A549 (cell line): ENCODE results near the gene RTP1. TPM values are rescaled to one million over a fixed set of nuclear protein-coding genes. Genes with fewer than 3 reads are reported as not detected.

Experiments used
- ATAC-seq, 2 experiments: fragments of 200-7000 bp in 1 of 2; fragments of >200 bp in 1 of 2; cut with Nextera tagmentation in 1 of 2; cut with Tn5 transposase in 1 of 2; 3 replicates each; pipeline versions ENCODE4 v1.8.0 to v1.9.1; 2018 to 2020; ENCODE audit warnings: mild to moderate bottlenecking in 1 of 2, moderate library complexity in 1 of 2
- CTCF ChIA-PET: fragments of 300-600 bp; sonication (Branson Sonifier 250); formaldehyde crosslinking; extraction: SDS; loops from one replicate; lab custom pipeline; 2021; ENCODE audit warnings: antibody characterized with exemption, inconsistent platforms; lab: Yijun Ruan, JAX
- POLR2A ChIA-PET: fragments of 350-600 bp; formaldehyde crosslinking; extraction: SDS; loops from one replicate; lab custom pipeline; 2021; ENCODE audit warnings: antibody characterized with exemption, inconsistent platforms; lab: Yijun Ruan, JAX
- DNase-seq, 2 experiments: peaks; one replicate each; pipeline versions ENCODE4 v3.0.0 to v3.0.0-alpha.2; 2011 to 2016; ENCODE audit warnings: low read depth in 1 of 2, low spot score in 1 of 2
- FAIRE-seq: peaks from 2 replicates; lab custom pipeline; 2011; peaks lifted over from hg19 to GRCh38; lab: Jason Lieb, UNC
- H3K27ac ChIP-seq, 2 experiments: fragments of >200 bp; sonication (Bioruptor Twin); formaldehyde crosslinking; 3 replicates each; pipeline ENCODE4 v1.5.1; 2016 to 2017
- H3K4me1 ChIP-seq: fragments of >200 bp; sonication (Bioruptor Twin); formaldehyde crosslinking; 3 replicates; pipeline ENCODE4 v1.6.1; 2016
- H3K4me2 ChIP-seq: fragments of >200 bp; sonication (Bioruptor Twin); formaldehyde crosslinking; 3 replicates; pipeline ENCODE4 v1.6.1; 2016
- H3K4me3 ChIP-seq: fragments of >200 bp; sonication (Bioruptor Twin); formaldehyde crosslinking; 3 replicates; pipeline ENCODE4 v1.5.1; 2016
- H3K9me3 ChIP-seq: fragments of >200 bp; sonication (Bioruptor Twin); formaldehyde crosslinking; 3 replicates; pipeline ENCODE4 v1.6.1; 2016
- CBX2 ChIP-seq: fragments of 200-600 bp; sonication (generic); IDR thresholded peaks from 2 replicates; pipeline ENCODE4 v1.6.1; 2016; ENCODE audit warnings: low read depth, mild to moderate bottlenecking, borderline replicate concordance
- CHD2 ChIP-seq: fragments of 150-350 bp; IDR thresholded peaks from 2 replicates; pipeline ENCODE4 v1.6.1; 2014; ENCODE audit warnings: low read length; ENCODE audit not compliant: partially characterized antibody
- EHF ChIP-seq: fragments of 250-450 bp; sonication (Bioruptor Pico); IDR thresholded peaks from 2 replicates; pipeline ENCODE4 v1.5.0; 2020; ENCODE audit warnings: mild to moderate bottlenecking
- ESRRA ChIP-seq: fragments of 150-350 bp; IDR thresholded peaks from 2 replicates; pipeline ENCODE4 v1.6.1; 2014; ENCODE audit warnings: mild to moderate bottlenecking, low read length, borderline replicate concordance
- FOXS1 ChIP-seq: fragments of 250-450 bp; sonication (Bioruptor Pico); IDR thresholded peaks from 2 replicates; pipeline ENCODE4 v1.5.0; 2020; ENCODE audit warnings: mild to moderate bottlenecking, moderate library complexity
- HOXA7 ChIP-seq: fragments of 250-450 bp; sonication (Bioruptor Pico); IDR thresholded peaks from 2 replicates; pipeline ENCODE4 v1.5.0; 2020; ENCODE audit warnings: mild to moderate bottlenecking, moderate library complexity
- HOXB13 ChIP-seq: fragments of 250-450 bp; sonication (Bioruptor Pico); IDR thresholded peaks from 2 replicates; pipeline ENCODE4 v1.5.0; 2020; ENCODE audit warnings: low read depth, mild to moderate bottlenecking, moderate library complexity
- JUN ChIP-seq, 2 experiments: fragments of >200 bp; sonication (Bioruptor Twin); formaldehyde crosslinking; IDR thresholded peaks; 2 replicates in 1 of 2; 3 replicates in 1 of 2; pipeline ENCODE4 v1.6.1; 2016 to 2017
- KDM5A ChIP-seq: fragments of 200-600 bp; sonication (generic); IDR thresholded peaks from 2 replicates; pipeline ENCODE4 v1.6.1; 2016; ENCODE audit warnings: antibody characterized with exemption, mild to moderate bottlenecking
- MAZ ChIP-seq: fragments of 150-350 bp; IDR thresholded peaks from 2 replicates; pipeline ENCODE4 v1.6.1; 2014; ENCODE audit warnings: antibody characterized with exemption, low read depth, low read length, borderline replicate concordance
- MYC ChIP-seq: IDR thresholded peaks from 2 replicates; pipeline ENCODE4 v1.6.1; 2012; ENCODE audit warnings: mild to moderate bottlenecking, inconsistent platforms, low read length, improper control_type of control experiment, borderline replicate concordance
- NPAS2 ChIP-seq: fragments of 250-450 bp; sonication (Bioruptor Pico); IDR thresholded peaks from 2 replicates; pipeline ENCODE4 v1.8.0; 2022; ENCODE audit warnings: mild to moderate bottlenecking, moderate library complexity, borderline replicate concordance
- NR3C1 ChIP-seq: fragments of >200 bp; sonication (Bioruptor Twin); formaldehyde crosslinking; IDR thresholded peaks from 3 replicates; pipeline ENCODE4 v1.6.1; 2017
- POLR2A ChIP-seq: IDR thresholded peaks from 2 replicates; pipeline ENCODE4 v1.6.1; 2012; ENCODE audit warnings: mild to moderate bottlenecking, low read length
- RAD21 ChIP-seq, 2 experiments: fragments of >200 bp in 1 of 2; sonication (Bioruptor Twin) in 1 of 2; formaldehyde crosslinking in 1 of 2; IDR thresholded peaks in 1 of 2; conservative IDR thresholded peaks in 1 of 2; 2 replicates in 1 of 2; 3 replicates in 1 of 2; pipeline ENCODE4 v1.6.1; 2012 to 2018; ENCODE audit warnings: inconsistent platforms in 1 of 2
- RNF2 ChIP-seq: fragments of 200-600 bp; sonication (generic); IDR thresholded peaks from 2 replicates; pipeline ENCODE4 v1.6.1; 2016; ENCODE audit warnings: low read depth, mild to moderate bottlenecking, antibody characterized with exemption, moderate library complexity, borderline replicate concordance
- SMC3 ChIP-seq: fragments of >200 bp; sonication (Bioruptor Twin); formaldehyde crosslinking; IDR thresholded peaks from 3 replicates; pipeline ENCODE4 v1.6.1; 2018; ENCODE audit warnings: inconsistent platforms
- TFCP2L1 ChIP-seq: fragments of 250-450 bp; sonication (Bioruptor Pico); IDR thresholded peaks from 2 replicates; pipeline ENCODE4 v1.5.0; 2021; ENCODE audit warnings: mild to moderate bottlenecking
- TP53 ChIP-seq: fragments of 250-450 bp; sonication (Bioruptor Pico); IDR thresholded peaks from 2 replicates; pipeline ENCODE4 v1.5.0; 2021; ENCODE audit warnings: mild to moderate bottlenecking, moderate library complexity
- ZFP36 ChIP-seq: fragments of 450-650 bp; IDR thresholded peaks from 2 replicates; pipeline ENCODE4 v1.6.1; 2014; ENCODE audit warnings: borderline replicate concordance; ENCODE audit not compliant: partially characterized antibody
- ZNF302 ChIP-seq: fragments of 250-450 bp; sonication (Bioruptor Pico); IDR thresholded peaks from 2 replicates; pipeline ENCODE4 v1.9.0; 2021; ENCODE audit warnings: inconsistent platforms, mild to moderate bottlenecking, moderate library complexity
- WGBS: methylation state at CpG from one replicate; pipeline ENCODE4 v1.1.6; 2017; ENCODE audit errors: missing lambda C conversion rate; 5-methylcytosine and 5-hydroxymethylcytosine counted together
- polyA plus RNA-seq, 4 experiments: library from polyadenylated mRNA; depleted of rRNA in 3 of 4; stranded (reverse); fragments of >200 nt; fragmentation: RNase III in 1 of 4; extraction: RNeasy Plus Mini Kit Qiagen cat#74134 plus additional on column Dnase treatment in 1 of 4; gene quantifications; 2 replicates in 3 of 4; 3 replicates in 1 of 4; pipeline ENCODE4 v1.2.3, GENCODE V29; 2011 to 2017
- TF ChIP-seq, protein P1 (sequence below): fragments of >200 bp; sonication (Bioruptor Twin); formaldehyde crosslinking; IDR thresholded peaks from 3 replicates; pipeline ENCODE4 v1.6.1; 2016
- TF ChIP-seq, protein P2 (sequence below): fragments of >200 bp; sonication (Bioruptor Twin); formaldehyde crosslinking; IDR thresholded peaks from 2 replicates; pipeline ENCODE4 v1.6.1; 2016
- TF ChIP-seq, protein P3 (sequence below): fragments of 250-450 bp; sonication (Bioruptor Pico); IDR thresholded peaks from 2 replicates; pipeline ENCODE4 v1.5.0; 2020; ENCODE audit warnings: low read depth, mild to moderate bottlenecking, moderate library complexity
- TF ChIP-seq, protein P4 (sequence below): fragments of >200 bp; sonication (Bioruptor Twin); formaldehyde crosslinking; IDR thresholded peaks from 3 replicates; pipeline ENCODE4 v1.5.1; 2016

RTP1 gene
- polyA plus RNA-seq, 2 of the 4 experiments (the other 2 are of a cell fraction), result not detected

DNA sequence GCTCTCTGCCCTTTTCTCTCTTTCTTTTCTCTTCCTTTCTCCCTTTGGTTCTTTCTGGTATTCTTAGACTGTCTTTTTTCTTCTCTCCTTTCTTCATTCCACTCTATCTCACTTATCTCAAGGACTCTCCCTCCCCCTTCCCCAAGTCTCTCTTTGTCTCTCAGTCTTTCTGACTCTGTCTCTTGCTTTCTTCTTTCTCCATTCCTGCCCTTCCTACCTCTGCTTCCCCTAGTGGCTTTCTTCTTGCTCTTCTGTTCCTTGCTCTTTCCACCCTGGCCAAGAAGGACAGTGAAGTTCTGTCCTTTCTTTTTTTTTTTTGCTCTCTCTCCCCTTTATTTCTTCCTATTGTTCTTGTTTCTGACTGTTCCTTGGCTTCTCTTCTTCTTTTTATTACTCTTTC is 35.7 kb upstream of the RTP1 start:
- DNase-seq (no peak), FAIRE-seq (no peak), ATAC-seq (no peak)
- TF ChIP-seq, protein P1, sequence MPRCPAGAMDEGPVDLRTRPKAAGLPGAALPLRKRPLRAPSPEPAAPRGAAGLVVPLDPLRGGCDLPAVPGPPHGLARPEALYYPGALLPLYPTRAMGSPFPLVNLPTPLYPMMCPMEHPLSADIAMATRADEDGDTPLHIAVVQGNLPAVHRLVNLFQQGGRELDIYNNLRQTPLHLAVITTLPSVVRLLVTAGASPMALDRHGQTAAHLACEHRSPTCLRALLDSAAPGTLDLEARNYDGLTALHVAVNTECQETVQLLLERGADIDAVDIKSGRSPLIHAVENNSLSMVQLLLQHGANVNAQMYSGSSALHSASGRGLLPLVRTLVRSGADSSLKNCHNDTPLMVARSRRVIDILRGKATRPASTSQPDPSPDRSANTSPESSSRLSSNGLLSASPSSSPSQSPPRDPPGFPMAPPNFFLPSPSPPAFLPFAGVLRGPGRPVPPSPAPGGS, result no peak
- TF ChIP-seq HOXA7 (CRISPR knock-in tag), result no peak
- no peak for TF ChIP-seq NPAS2
- TF ChIP-seq, protein P2, sequence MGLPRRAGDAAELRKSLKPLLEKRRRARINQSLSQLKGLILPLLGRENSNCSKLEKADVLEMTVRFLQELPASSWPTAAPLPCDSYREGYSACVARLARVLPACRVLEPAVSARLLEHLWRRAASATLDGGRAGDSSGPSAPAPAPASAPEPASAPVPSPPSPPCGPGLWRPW, result no peak
- no peak for TF ChIP-seq CHD2
- no peak for TF ChIP-seq FOXS1
- TF ChIP-seq RNF2, result no peak
- no peak for TF ChIP-seq POLR2A
- no peak for TF ChIP-seq MAZ
- no peak for TF ChIP-seq HOXB13 (CRISPR knock-in tag)
- no peak for TF ChIP-seq ESRRA
- TF ChIP-seq, protein P3, sequence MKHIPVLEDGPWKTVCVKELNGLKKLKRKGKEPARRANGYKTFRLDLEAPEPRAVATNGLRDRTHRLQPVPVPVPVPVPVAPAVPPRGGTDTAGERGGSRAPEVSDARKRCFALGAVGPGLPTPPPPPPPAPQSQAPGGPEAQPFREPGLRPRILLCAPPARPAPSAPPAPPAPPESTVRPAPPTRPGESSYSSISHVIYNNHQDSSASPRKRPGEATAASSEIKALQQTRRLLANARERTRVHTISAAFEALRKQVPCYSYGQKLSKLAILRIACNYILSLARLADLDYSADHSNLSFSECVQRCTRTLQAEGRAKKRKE (CRISPR knock-in tag), result no peak
- TF ChIP-seq ZFP36, result no peak
- no peak for TF ChIP-seq TP53
- no peak overlapping the region for H3K4me3 ChIP-seq
- no peak overlapping the region for H3K27ac ChIP-seq
- CTCF ChIA-PET, result interaction anchor here (0.7 to 10.4 kb wide), 4 partner anchors 9 to 1256 kb away, joined by 3 to 85 read pairs (median 11); partner anchors contain the start of gene RPL39L
- no peaks in the 10 kb centered on the region for H3K4me1 ChIP-seq
- POLR2A ChIA-PET, result no interaction called here
- H3K9me3 ChIP-seq, result peaks cover 6% of the 10 kb centered on the region; the same call in 2 of the 3 replicates
- H3K4me2 ChIP-seq, result no peak overlapping the region

DNA sequence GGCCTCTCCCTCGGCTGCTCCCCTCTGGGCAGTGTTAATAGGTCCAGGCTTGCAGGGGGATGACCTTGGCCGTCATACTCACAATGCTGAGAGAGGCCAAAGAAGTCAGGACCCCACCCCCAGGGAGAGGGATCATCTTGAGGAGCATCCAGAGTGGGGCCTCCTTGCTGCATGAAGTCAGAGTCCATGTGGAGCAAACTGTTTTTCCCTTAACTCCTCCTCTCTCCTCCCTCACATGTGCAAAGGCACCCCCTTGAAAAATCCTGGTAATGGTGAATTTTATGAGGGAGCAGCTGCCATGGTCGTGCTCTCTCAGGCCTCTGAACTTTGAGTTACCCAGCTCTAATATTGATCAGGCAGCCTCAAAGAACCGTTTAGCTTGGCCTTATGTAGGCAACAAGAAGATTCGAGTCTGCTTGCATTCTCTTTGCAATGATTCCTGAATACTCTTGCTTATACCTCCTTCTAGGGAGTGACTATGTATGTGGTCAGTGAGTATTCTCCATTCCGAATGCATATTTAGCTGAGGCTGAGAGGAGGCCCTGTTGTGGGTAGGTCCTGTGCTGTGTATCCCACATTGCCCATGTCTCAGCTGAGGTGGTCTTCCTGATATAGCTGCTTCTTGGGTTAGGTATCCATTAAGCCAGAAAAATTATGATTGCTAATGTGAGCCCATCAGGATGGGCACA is 34.9 kb upstream of the RTP1 start:
- ChIA-PET POLR2A (no interaction called here), CTCF (interaction anchor here (0.6 to 10.4 kb wide), 8 partner anchors 9 to 1255 kb away, joined by 3 to 85 read pairs (median 4); partner anchors contain the start of gene RPL39L)
- no peak for TF ChIP-seq ZNF302 (CRISPR knock-in tag)
- no peak for TF ChIP-seq JUN (IDR thresholded peaks at IDR 0.05)
- TF ChIP-seq NR3C1, result no peak
- TF ChIP-seq, protein P4, sequence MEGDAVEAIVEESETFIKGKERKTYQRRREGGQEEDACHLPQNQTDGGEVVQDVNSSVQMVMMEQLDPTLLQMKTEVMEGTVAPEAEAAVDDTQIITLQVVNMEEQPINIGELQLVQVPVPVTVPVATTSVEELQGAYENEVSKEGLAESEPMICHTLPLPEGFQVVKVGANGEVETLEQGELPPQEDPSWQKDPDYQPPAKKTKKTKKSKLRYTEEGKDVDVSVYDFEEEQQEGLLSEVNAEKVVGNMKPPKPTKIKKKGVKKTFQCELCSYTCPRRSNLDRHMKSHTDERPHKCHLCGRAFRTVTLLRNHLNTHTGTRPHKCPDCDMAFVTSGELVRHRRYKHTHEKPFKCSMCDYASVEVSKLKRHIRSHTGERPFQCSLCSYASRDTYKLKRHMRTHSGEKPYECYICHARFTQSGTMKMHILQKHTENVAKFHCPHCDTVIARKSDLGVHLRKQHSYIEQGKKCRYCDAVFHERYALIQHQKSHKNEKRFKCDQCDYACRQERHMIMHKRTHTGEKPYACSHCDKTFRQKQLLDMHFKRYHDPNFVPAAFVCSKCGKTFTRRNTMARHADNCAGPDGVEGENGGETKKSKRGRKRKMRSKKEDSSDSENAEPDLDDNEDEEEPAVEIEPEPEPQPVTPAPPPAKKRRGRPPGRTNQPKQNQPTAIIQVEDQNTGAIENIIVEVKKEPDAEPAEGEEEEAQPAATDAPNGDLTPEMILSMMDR, result no peak
- no peaks in the 10 kb centered on the region for H3K4me1 ChIP-seq
- no peak overlapping the region for H3K27ac ChIP-seq
- ATAC-seq (no peak), FAIRE-seq (no peak), DNase-seq (no peak)
- H3K4me2 ChIP-seq, result no peak overlapping the region
- peaks cover 6% of the 10 kb centered on the region; the same call in 2 of the 3 replicates for H3K9me3 ChIP-seq
- WGBS, result 25% methylated on average over 4 of the region's 6 CpGs
- H3K4me3 ChIP-seq, result no peak overlapping the region

DNA sequence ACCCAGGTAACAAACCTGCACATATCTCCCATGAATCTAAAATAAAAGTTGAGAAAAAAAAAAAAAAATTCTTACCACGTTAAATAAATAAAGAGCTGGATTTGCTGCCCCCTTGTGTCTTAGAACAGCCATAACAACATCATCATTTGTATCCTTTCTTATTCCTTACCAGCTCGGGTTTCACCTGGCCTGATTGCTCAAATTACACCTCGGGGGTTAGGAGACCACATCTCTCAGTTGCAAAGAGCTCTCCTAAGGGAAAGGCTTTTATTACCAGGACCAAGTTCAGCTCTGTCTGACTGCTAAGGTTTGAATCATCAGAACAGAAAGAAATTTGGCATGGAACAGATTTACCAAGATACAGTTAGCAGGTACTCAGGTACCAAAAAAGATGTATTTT is 32.1 kb upstream of the RTP1 start:
- ATAC-seq (peak; percentile 50 to 62; a peak in 3 of 6 replicates), FAIRE-seq (no peak), DNase-seq (peak; percentile 21 to 53)
- CTCF ChIA-PET, result interaction anchor here (0.6 to 10.4 kb wide), 38 partner anchors 9 to 1376 kb away, joined by 3 to 85 read pairs (median 4); partner anchors contain the start of genes RPL39L and ST6GAL1
- 2% methylated on average over 3 of the region's 3 CpGs for WGBS
- POLR2A ChIA-PET, result interaction anchor here (0.9 kb wide), 2 partner anchors 316 to 338 kb away, joined by 3 to 6 read pairs; no protein-coding TSS in a partner anchor
- no peaks in the 10 kb centered on the region; the same call in 2 of the 3 replicates for H3K9me3 ChIP-seq
- TF ChIP-seq EHF (CRISPR knock-in tag) (no peak), CBX2 (no peak), TFCP2L1 (CRISPR knock-in tag) (no peak), KDM5A (no peak), MYC (no peak), SMC3 (peak; percentile 81), RAD21 (conservative IDR thresholded peaks at IDR 0.05 in 1 of 2, IDR thresholded peaks at IDR 0.05 in 1 of 2) (peak; percentile 64 to 66)
- TF ChIP-seq, protein P4, result peak; percentile 72
- no peak overlapping the region for H3K4me3 ChIP-seq
- H3K4me2 ChIP-seq, result no peak overlapping the region
- H3K27ac ChIP-seq, result no peak overlapping the region
- no peaks in the 10 kb centered on the region for H3K4me1 ChIP-seq
